H1 (cell line): ENCODE measurements around the gene OBSCN. TPM values are rescaled to one million over a fixed set of nuclear protein-coding genes. Genes with fewer than 3 reads are reported as not detected.

Source experiments
- CTCF ChIA-PET: fragments of 300-600 bp; sonication (Branson Sonifier 250); formaldehyde crosslinking; loops from one replicate; lab custom pipeline; 2021; ENCODE audit not compliant: partially characterized antibody; lab: Charles Lee
- POLR2A ChIA-PET: fragments of 300-600 bp; sonication (Branson Sonifier 250); formaldehyde crosslinking; loops from one replicate; lab custom pipeline; 2021; ENCODE audit warnings: inconsistent platforms; ENCODE audit not compliant: partially characterized antibody; lab: Charles Lee
- DNase-seq, 2 experiments: peaks; one replicate each; pipeline versions ENCODE4 v3.0.0 to v3.0.0-alpha.2; 2010 to 2022; ENCODE audit warnings: low spot score in 2 of 2, low read depth in 1 of 2, mixed read lengths in 1 of 2
- FAIRE-seq: peaks from 2 replicates; lab custom pipeline; 2011; peaks lifted over from hg19 to GRCh38; lab: Jason Lieb, UNC
- H2AFZ ChIP-seq: 2 replicates; pipeline ENCODE4 v1.8.1; 2012; ENCODE audit warnings: low read length, inconsistent platforms
- H2AK5ac ChIP-seq: 2 replicates; pipeline ENCODE4 v1.6.1; 2013; ENCODE audit warnings: low read depth, low read length
- H2BK120ac ChIP-seq: replicated peaks from 2 replicates; pipeline ENCODE3; 2013; ENCODE audit warnings: low read depth, low read length, inconsistent platforms
- H2BK12ac ChIP-seq: 2 replicates; pipeline ENCODE4 v1.6.1; 2013; ENCODE audit warnings: low read depth, low read length
- H2BK15ac ChIP-seq: 2 replicates; pipeline ENCODE4 v1.6.1; 2013; ENCODE audit warnings: low read length
- H2BK20ac ChIP-seq: 2 replicates; pipeline ENCODE4 v1.6.1; 2013; ENCODE audit warnings: low read length
- H2BK5ac ChIP-seq: 2 replicates; pipeline ENCODE4 v1.6.1; 2013; ENCODE audit warnings: low read depth, low read length
- H3K14ac ChIP-seq: 2 replicates; pipeline ENCODE4 v1.6.1; 2013; ENCODE audit warnings: inconsistent platforms; ENCODE audit not compliant: insufficient read length
- H3K18ac ChIP-seq: 2 replicates; pipeline ENCODE4 v1.6.1; 2013; ENCODE audit warnings: low read length; ENCODE audit errors: extremely low read depth
- H3K23ac ChIP-seq: 2 replicates; pipeline ENCODE4 v1.6.1; 2013; ENCODE audit warnings: inconsistent platforms; ENCODE audit not compliant: insufficient read length
- H3K23me2 ChIP-seq: 2 replicates; pipeline ENCODE4 v1.6.1; 2013; ENCODE audit warnings: low read depth, low read length
- H3K27ac ChIP-seq: 2 replicates; pipeline ENCODE4 v1.6.1; 2011; ENCODE audit warnings: low read depth, low read length, inconsistent platforms
- H3K27me3 ChIP-seq, 4 experiments: replicated peaks in 1 of 4; 1 replicate in 1 of 4; 2 replicates in 3 of 4; pipeline versions ENCODE4 v1.6.1 to v1.8.1; 2011 to 2013; ENCODE audit warnings: low read length in 3 of 4, mild to moderate bottlenecking in 3 of 4, inconsistent platforms in 2 of 4, mixed read lengths in 2 of 4, moderate library complexity in 1 of 4; ENCODE audit not compliant: control insufficient read depth in 3 of 4, insufficient read depth in 3 of 4; ENCODE audit errors: extremely low read depth in 1 of 4
- H3K36me3 ChIP-seq, 4 experiments: 2 replicates each; pipeline versions ENCODE4 v1.6.1 to v1.8.1; 2011 to 2013; ENCODE audit warnings: mild to moderate bottlenecking in 4 of 4, low read length in 3 of 4, moderate library complexity in 2 of 4, control low read depth in 1 of 4, inconsistent platforms in 1 of 4; ENCODE audit not compliant: insufficient read depth in 4 of 4, control insufficient read depth in 2 of 4
- H3K4ac ChIP-seq: replicated peaks from 2 replicates; pipeline ENCODE3; 2013; ENCODE audit warnings: low read length, low read depth, mixed read lengths, inconsistent platforms; ENCODE audit not compliant: insufficient read length
- H3K4me1 ChIP-seq, 4 experiments: replicated peaks in 1 of 4; 1 replicate in 1 of 4; 2 replicates in 3 of 4; pipeline versions ENCODE4 v1.6.1 to v1.8.1; 2011 to 2013; ENCODE audit warnings: low read length in 3 of 4, inconsistent platforms in 2 of 4, mixed read lengths in 1 of 4; ENCODE audit not compliant: insufficient read depth in 4 of 4, control insufficient read depth in 3 of 4
- H3K4me2 ChIP-seq, 2 experiments: 2 replicates each; pipeline versions ENCODE4 v1.6.1 to v1.8.1; 2011 to 2013; ENCODE audit warnings: low read depth in 2 of 2, low read length in 2 of 2, control low read depth in 1 of 2, inconsistent platforms in 1 of 2, mild to moderate bottlenecking in 1 of 2; ENCODE audit not compliant: insufficient read depth in 1 of 2
- H3K4me3 ChIP-seq, 4 experiments: fragments of 200-600, 300-600 bp in 1 of 4; sonication (generic), shearing (Covaris generic), sonication (Bioruptor Twin) in 1 of 4; 2 replicates each; pipeline versions ENCODE4 v1.5.1 to v1.8.1; 2011 to 2016; ENCODE audit warnings: low read length in 4 of 4, low read depth in 3 of 4, control low read depth in 2 of 4, inconsistent platforms in 2 of 4, mild to moderate bottlenecking in 2 of 4, mixed read lengths in 1 of 4, moderate library complexity in 1 of 4; ENCODE audit not compliant: insufficient read depth in 2 of 4; ENCODE audit errors: extremely low read depth in 1 of 4
- H3K56ac ChIP-seq: replicated peaks from 2 replicates; pipeline ENCODE3; 2013; ENCODE audit warnings: low read depth, mild to moderate bottlenecking, mixed read lengths, low read length, inconsistent platforms; ENCODE audit not compliant: insufficient read length
- H3K79me1 ChIP-seq: 2 replicates; pipeline ENCODE4 v1.6.1; 2013; ENCODE audit warnings: low read depth, low read length, control low read depth
- H3K79me2 ChIP-seq, 2 experiments: 2 replicates each; pipeline versions ENCODE4 v1.6.1 to v1.8.1; 2012 to 2013; ENCODE audit warnings: low read length in 2 of 2, mild to moderate bottlenecking in 2 of 2, inconsistent platforms in 1 of 2; ENCODE audit not compliant: insufficient read depth in 2 of 2, control insufficient read depth in 1 of 2
- H3K9ac ChIP-seq, 4 experiments: replicated peaks in 1 of 4; 1 replicate in 1 of 4; 2 replicates in 3 of 4; pipeline versions ENCODE4 v1.6.1 to v1.8.1; 2011 to 2013; ENCODE audit warnings: low read depth in 3 of 4, low read length in 3 of 4, control low read depth in 2 of 4, mild to moderate bottlenecking in 2 of 4, moderate library complexity in 2 of 4, inconsistent platforms in 1 of 4; ENCODE audit errors: extremely low read depth in 1 of 4
- H3K9me3 ChIP-seq, 2 experiments: 2 replicates each; pipeline versions ENCODE4 v1.6.1 to v1.8.1; 2012 to 2013; ENCODE audit warnings: mild to moderate bottlenecking in 2 of 2, moderate library complexity in 2 of 2, control low read depth in 1 of 2, inconsistent platforms in 1 of 2, low read depth in 1 of 2, low read length in 1 of 2, mixed read lengths in 1 of 2; ENCODE audit not compliant: insufficient read depth in 2 of 2
- H4K20me1 ChIP-seq, 2 experiments: replicated peaks in 1 of 2; 2 replicates each; pipeline versions ENCODE3 to v1.8.1; 2011 to 2013; ENCODE audit warnings: inconsistent platforms in 2 of 2, low read length in 2 of 2, mild to moderate bottlenecking in 1 of 2; ENCODE audit not compliant: insufficient read depth in 2 of 2, control insufficient read depth in 1 of 2
- H4K5ac ChIP-seq: 2 replicates; pipeline ENCODE4 v1.6.1; 2013; ENCODE audit warnings: low read length, low read depth, mixed read lengths, inconsistent platforms; ENCODE audit not compliant: insufficient read length
- H4K8ac ChIP-seq: 2 replicates; pipeline ENCODE4 v1.8.0; 2013; ENCODE audit warnings: mild to moderate bottlenecking, moderate library complexity, low read length, inconsistent platforms; ENCODE audit not compliant: insufficient read depth; ENCODE audit errors: extremely low read depth
- H4K91ac ChIP-seq: replicated peaks from 2 replicates; pipeline ENCODE3; 2013; ENCODE audit warnings: low read length, mixed read lengths, inconsistent platforms; ENCODE audit not compliant: insufficient read length
- ASH2L ChIP-seq: fragments of 200-600, 300-600 bp; sonication (generic); IDR thresholded peaks from one replicate; pipeline ENCODE4 v1.7.1; 2017; ENCODE audit warnings: low read length
- BRCA1 ChIP-seq: IDR thresholded peaks from 2 replicates; pipeline ENCODE4 v1.6.1; 2012; ENCODE audit warnings: low read depth, low read length, improper control_type of control experiment
- CBX8 ChIP-seq: fragments of 300-800, 300-1000 bp; sonication (generic); IDR thresholded peaks from 2 replicates; pipeline ENCODE4 v1.7.1; 2016; ENCODE audit warnings: low read depth, low read length, borderline replicate concordance
- NRF1 ChIP-seq: IDR thresholded peaks from 2 replicates; pipeline ENCODE4 v1.6.1; 2011; ENCODE audit warnings: mild to moderate bottlenecking, low read depth, low read length, improper control_type of control experiment
- POU5F1 ChIP-seq: IDR thresholded peaks from 2 replicates; pipeline ENCODE4 v1.6.1; 2011; ENCODE audit warnings: low read depth, mild to moderate bottlenecking, low read length, moderate library complexity
- RNF2 ChIP-seq: fragments of 200-900, 300-1000 bp; sonication (generic); IDR thresholded peaks from 2 replicates; pipeline ENCODE4 v1.7.1; 2016; ENCODE audit warnings: borderline replicate concordance, low read depth, mild to moderate bottlenecking, antibody characterized with exemption, low read length; ENCODE audit not compliant: poor library complexity, severe bottlenecking; ENCODE audit errors: missing control alignments
- WGBS, 2 experiments: shearing (Covaris generic) in 1 of 2; methylation state at CpG; one replicate each; pipeline versions ENCODE4 v1.1.6 to v1.1.7; 2013 to 2015; ENCODE audit warnings: low lambda C conversion rate in 2 of 2, mixed read lengths in 2 of 2, inconsistent platforms in 1 of 2, low coverage in 1 of 2, missing lambda C conversion rate in 1 of 2; ENCODE audit not compliant: insufficient replicate concordance in 2 of 2, insufficient coverage in 1 of 2, insufficient read length in 1 of 2; ENCODE audit errors: extremely low coverage in 1 of 2, missing lambda C conversion rate in 1 of 2; 5-methylcytosine and 5-hydroxymethylcytosine counted together
- polyA plus RNA-seq, 7 experiments: library from polyadenylated mRNA; depleted of rRNA in 3 of 7; stranded (reverse) in 5 of 7; unstranded in 2 of 7; fragments of >200 nt in 5 of 7; fragments of 200-250 nt in 2 of 7; gene quantifications; 1 replicate in 5 of 7; 2 replicates in 1 of 7; 4 replicates in 1 of 7; pipeline versions ENCODE4 v1.2.1 to v1.2.3, GENCODE V29; 2011 to 2013; ENCODE audit warnings: missing spikeins in 2 of 7, mixed read lengths in 2 of 7
- total RNA-seq: library from RNA; stranded (reverse); fragmentation: NEBNext Ultra II Directional; extraction: Animal tissue kit (Norgen Biotek cat#: 25700); gene quantifications from 2 replicates; pipeline ENCODE4 v1.2.1, GENCODE V29; 2021
- TF ChIP-seq, protein P1 (sequence below): IDR thresholded peaks from 2 replicates; pipeline ENCODE4 v1.6.1; 2012; ENCODE audit warnings: inconsistent platforms
- TF ChIP-seq, protein P2 (sequence below), 3 experiments: IDR thresholded peaks; 1 replicate in 2 of 3; 2 replicates in 1 of 3; pipeline versions ENCODE4 v1.5.1 to v1.6.1; 2011; ENCODE audit warnings: low read length in 3 of 3, mild to moderate bottlenecking in 3 of 3, inconsistent platforms in 2 of 3, low read depth in 1 of 3, moderate library complexity in 1 of 3; ENCODE audit not compliant: insufficient read depth in 1 of 3; ENCODE audit errors: control extremely low read depth in 1 of 3

OBSCN gene
- total and polyA plus RNA-seq, 2 of the 8 experiments (the other 6 are each of a cell fraction or from before 2014, with no cell fraction given), result 7.5 to 28.4 TPM

DNA sequence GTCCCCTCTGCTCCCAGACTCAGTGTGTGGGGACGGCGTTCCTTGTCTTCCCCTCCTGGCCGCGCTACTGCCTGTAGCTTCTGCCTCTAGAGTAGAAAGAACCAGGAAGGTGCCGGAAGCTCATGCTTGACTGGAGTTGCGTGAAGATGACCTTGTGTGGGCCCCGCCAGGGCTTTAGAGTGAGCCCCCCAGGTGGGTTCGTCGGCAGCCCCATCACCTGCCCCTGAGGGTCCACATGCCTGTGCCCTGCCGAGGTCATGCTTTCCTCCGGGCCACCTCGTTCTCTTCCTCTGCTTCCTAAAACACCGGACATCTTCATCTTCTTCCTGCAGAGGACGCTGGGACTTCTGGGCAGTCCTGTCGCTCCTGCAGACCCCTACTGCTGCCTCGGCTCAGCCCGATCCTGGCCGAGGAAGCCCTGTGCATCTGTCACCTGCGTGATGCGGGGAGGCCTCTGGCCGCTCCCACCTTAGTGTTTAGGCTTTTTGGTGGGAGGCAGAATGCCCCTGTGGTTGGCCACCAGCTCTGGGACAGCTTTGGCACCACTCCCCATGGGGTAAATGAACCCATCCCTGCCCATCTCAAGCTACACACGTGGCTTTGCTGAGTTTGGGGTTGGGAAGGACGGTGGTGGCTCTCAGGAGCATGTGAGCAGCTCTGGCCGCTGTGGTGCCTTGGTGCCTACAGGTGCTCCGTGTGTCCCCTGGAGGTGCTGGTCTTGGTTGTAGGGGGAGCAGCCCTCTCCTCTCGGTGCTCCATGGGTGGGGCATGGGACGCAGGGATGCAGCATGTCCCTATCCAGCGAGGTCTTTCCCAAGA, 12.3 kb downstream of the OBSCN start:
- no peak overlapping the region for H4K5ac ChIP-seq
- CTCF ChIA-PET, result interaction anchor here (1.2 kb wide), 1 partner anchor 10 kb away, joined by 3 read pairs; no protein-coding TSS in a partner anchor
- H3K9ac ChIP-seq, result no peak overlapping the region
- H3K18ac ChIP-seq, result no peak overlapping the region
- FAIRE-seq, result no peak
- no peaks in the 10 kb centered on the region for H3K27me3 ChIP-seq
- H3K4me3 ChIP-seq, result no peak overlapping the region
- H3K9me3 ChIP-seq, result peaks cover 0 to 3% of the 10 kb centered on the region in 2 experiments; a peak in 1 of 4 replicates
- H2AK5ac ChIP-seq, result no peak overlapping the region
- H2BK12ac ChIP-seq, result no peak overlapping the region
- no peak overlapping the region for H4K8ac ChIP-seq
- no peak overlapping the region for H2AFZ ChIP-seq
- H4K91ac ChIP-seq, result no peak overlapping the region
- H3K4ac ChIP-seq, result no peak overlapping the region
- no peaks in the 10 kb centered on the region; the same call in 1 of the 2 replicates for H3K23me2 ChIP-seq
- peaks cover 7% of the 10 kb centered on the region for H3K79me1 ChIP-seq
- no peaks in the 10 kb centered on the region; a peak in 1 of 7 replicates for H3K4me1 ChIP-seq
- no peak overlapping the region for H3K27ac ChIP-seq
- no peak overlapping the region for H2BK5ac ChIP-seq
- WGBS, 2 experiments, result 89% methylated on average over 27 of the region's 28 CpGs; no CpG with 5 or more reads in 1 of the 2 experiments
- no peak overlapping the region for H3K56ac ChIP-seq
- H3K36me3 ChIP-seq, result peaks cover 3 to 35% (median 22%) of the 10 kb centered on the region in 4 experiments; a peak in 7 of 8 replicates
- H3K14ac ChIP-seq, result no peak overlapping the region
- no peaks in the 10 kb centered on the region for H3K79me2 ChIP-seq
- H3K4me2 ChIP-seq, result no peak overlapping the region
- no peak overlapping the region for H2BK15ac ChIP-seq
- no peak for DNase-seq
- peaks cover 0 to 18% of the 10 kb centered on the region in 2 experiments for H4K20me1 ChIP-seq
- no peak overlapping the region for H3K23ac ChIP-seq
- no peak overlapping the region for H2BK20ac ChIP-seq
- POLR2A ChIA-PET, result no interaction called here
- H2BK120ac ChIP-seq, result no peak overlapping the region
- TF ChIP-seq ASH2L, result no peak
- TF ChIP-seq CBX8, result no peak
- TF ChIP-seq, protein P1, sequence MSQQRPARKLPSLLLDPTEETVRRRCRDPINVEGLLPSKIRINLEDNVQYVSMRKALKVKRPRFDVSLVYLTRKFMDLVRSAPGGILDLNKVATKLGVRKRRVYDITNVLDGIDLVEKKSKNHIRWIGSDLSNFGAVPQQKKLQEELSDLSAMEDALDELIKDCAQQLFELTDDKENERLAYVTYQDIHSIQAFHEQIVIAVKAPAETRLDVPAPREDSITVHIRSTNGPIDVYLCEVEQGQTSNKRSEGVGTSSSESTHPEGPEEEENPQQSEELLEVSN, result no peak
- TF ChIP-seq, protein P2, sequence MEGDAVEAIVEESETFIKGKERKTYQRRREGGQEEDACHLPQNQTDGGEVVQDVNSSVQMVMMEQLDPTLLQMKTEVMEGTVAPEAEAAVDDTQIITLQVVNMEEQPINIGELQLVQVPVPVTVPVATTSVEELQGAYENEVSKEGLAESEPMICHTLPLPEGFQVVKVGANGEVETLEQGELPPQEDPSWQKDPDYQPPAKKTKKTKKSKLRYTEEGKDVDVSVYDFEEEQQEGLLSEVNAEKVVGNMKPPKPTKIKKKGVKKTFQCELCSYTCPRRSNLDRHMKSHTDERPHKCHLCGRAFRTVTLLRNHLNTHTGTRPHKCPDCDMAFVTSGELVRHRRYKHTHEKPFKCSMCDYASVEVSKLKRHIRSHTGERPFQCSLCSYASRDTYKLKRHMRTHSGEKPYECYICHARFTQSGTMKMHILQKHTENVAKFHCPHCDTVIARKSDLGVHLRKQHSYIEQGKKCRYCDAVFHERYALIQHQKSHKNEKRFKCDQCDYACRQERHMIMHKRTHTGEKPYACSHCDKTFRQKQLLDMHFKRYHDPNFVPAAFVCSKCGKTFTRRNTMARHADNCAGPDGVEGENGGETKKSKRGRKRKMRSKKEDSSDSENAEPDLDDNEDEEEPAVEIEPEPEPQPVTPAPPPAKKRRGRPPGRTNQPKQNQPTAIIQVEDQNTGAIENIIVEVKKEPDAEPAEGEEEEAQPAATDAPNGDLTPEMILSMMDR (IDR thresholded peaks at IDR 0.05; ENCODE audit: control extremely low read depth in 1 of 3, insufficient read depth in 1 of 3, low read depth in 1 of 3, low read length in 3 of 3), result no peak
- TF ChIP-seq NRF1, result no peak
- TF ChIP-seq RNF2, result no peak
- no peak for TF ChIP-seq POU5F1
- no peak for TF ChIP-seq BRCA1
